ENCODE measurements around the gene PPM1J. TPM values are rescaled to one million over a fixed set of nuclear protein-coding genes. Genes with fewer than 3 reads are reported as not detected.

PPM1J gene
- polyA plus RNA-seq, 1 of the 3 experiments (the other 2 are of a cell fraction), result 5.3 TPM

GRCh38 chr1:112743174-112744008 is 28.3 kb upstream of the PPM1J start:
- no peak overlapping the region for H2AFZ ChIP-seq (ENCODE audit: low read depth)
- H3K4me2 ChIP-seq, result no peak overlapping the region
- WGBS (ENCODE audit: low lambda C conversion rate), result 90% methylated on average over 40 of the region's 54 CpGs
- POLR2A ChIA-PET, result interaction anchor here (0.7 kb wide), 1 partner anchor 62 kb away, joined by 3 read pairs; no protein-coding TSS in a partner anchor
- H3K9ac ChIP-seq, result no peak overlapping the region
- H3K4me3 ChIP-seq (ENCODE audit: low read depth in 2 of 2, low read length in 1 of 2), result no peak overlapping the region
- H3K9me2 ChIP-seq, result no peaks in the 10 kb centered on the region
- no peaks in the 10 kb centered on the region for H4K20me1 ChIP-seq (ENCODE audit: insufficient read depth)
- DNase-seq, result no peak
- no peak overlapping the region for H3K27ac ChIP-seq (ENCODE audit: low read depth in 2 of 2, low read length in 1 of 2)
- H3K36me3 ChIP-seq (replicated peaks in 1 of 2; ENCODE audit: control insufficient read depth in 1 of 2, insufficient read depth in 2 of 2, low read length in 1 of 2), result no peaks in the 10 kb centered on the region
- H3K79me2 ChIP-seq (ENCODE audit: insufficient read depth), result no peaks in the 10 kb centered on the region
- no peaks in the 10 kb centered on the region for H3K9me3 ChIP-seq
- no peaks in the 10 kb centered on the region for H3F3A ChIP-seq (replicated peaks; ENCODE audit: insufficient read depth)
- H3K27me3 ChIP-seq (ENCODE audit: insufficient read depth), result no peaks in the 10 kb centered on the region
- CTCF ChIA-PET, result interaction anchor here (0.7 to 4.8 kb wide), 7 partner anchors 13 to 297 kb away, joined by 3 to 19 read pairs (median 4); partner anchors contain the start of gene PPM1J
- no peaks in the 10 kb centered on the region for H3K4me1 ChIP-seq (ENCODE audit: control insufficient read depth in 1 of 2, insufficient read depth in 2 of 2, low read depth in 1 of 2, low read length in 1 of 2)
- TF ChIP-seq USF2 (IDR thresholded peaks at IDR 0.05; ENCODE audit: borderline replicate concordance, low read depth, low read length) (no peak), FOXJ3 (CRISPR knock-in tag; IDR thresholded peaks at IDR 0.05) (no peak), SIN3A (IDR thresholded peaks at IDR 0.05; ENCODE audit: borderline replicate concordance, low read depth, low read length) (no peak), USF1 (IDR thresholded peaks at IDR 0.05; ENCODE audit: borderline replicate concordance, low read depth) (no peak), MEF2A (IDR thresholded peaks at IDR 0.05; ENCODE audit: borderline replicate concordance, low read depth) (no peak), YY1 (IDR thresholded peaks at IDR 0.05; ENCODE audit: low read depth) (no peak), SMC3 (IDR thresholded peaks at IDR 0.05; ENCODE audit: low read depth, low read length) (no peak), MAX (IDR thresholded peaks at IDR 0.05; ENCODE audit: low read depth) (no peak), IRF3 (IDR thresholded peaks at IDR 0.05; ENCODE audit: low read depth, low read length) (no peak), NFIC (IDR thresholded peaks at IDR 0.05; ENCODE audit: borderline replicate concordance) (no peak), RFX5 (IDR thresholded peaks at IDR 0.05; ENCODE audit: low read length) (no peak), REST (IDR thresholded peaks at IDR 0.05; ENCODE audit: low read depth, low read length) (no peak)

Measured in SK-N-SH (cell line).